Type B pancreatic cell (in vitro differentiated cells): ENCODE results near the gene FOXO3B. TPM values are rescaled to one million over a fixed set of nuclear protein-coding genes. Genes with fewer than 3 reads are reported as not detected.
"Not testable (repeated sequence)": the region's sequence is repeated elsewhere in the genome, so short reads cannot be mapped to it uniquely, and the experiment has no call there.

Experiments used
- DNase-seq: peaks from one replicate; pipeline ENCODE4 v3.0.0; 2021; ENCODE audit warnings: mixed read lengths; ENCODE audit not compliant: unreplicated experiment; ENCODE audit errors: extremely low spot score
- H3K27ac Mint-ChIP-seq: 2 replicates; pipeline ENCODE4 v1.8.0; 2021; ENCODE audit warnings: mild to moderate bottlenecking, mixed read lengths
- H3K27me3 Mint-ChIP-seq: 2 replicates; pipeline ENCODE4 v1.8.0; 2021; ENCODE audit warnings: mixed read lengths
- H3K36me3 Mint-ChIP-seq: 2 replicates; pipeline ENCODE4 v1.8.0; 2021; ENCODE audit warnings: mixed read lengths
- H3K4me1 Mint-ChIP-seq: one replicate; pipeline ENCODE4 v1.8.0; 2021; ENCODE audit warnings: mixed read lengths; ENCODE audit not compliant: unreplicated experiment
- H3K4me3 Mint-ChIP-seq: 2 replicates; pipeline ENCODE4 v1.8.0; 2021; ENCODE audit warnings: mild to moderate bottlenecking, mixed read lengths
- H3K9me3 Mint-ChIP-seq: 2 replicates; pipeline ENCODE4 v1.8.0; 2021; ENCODE audit warnings: mixed read lengths
- CTCF ChIP-seq: fragments of 200-600 bp; sonication (generic); conservative IDR thresholded peaks from 2 replicates; pipeline ENCODE4 v1.5.0; 2021; ENCODE audit warnings: antibody characterized with exemption, mild to moderate bottlenecking
- long read RNA-seq: library from polyadenylated mRNA; unstranded; transcript quantifications from one replicate; pipeline ENCODE4 v2.0.0, GENCODE V29; 2020
- total RNA-seq: library from RNA; stranded (reverse); gene quantifications from 2 replicates; pipeline ENCODE4 v1.2.1, GENCODE V29; 2021; ENCODE audit warnings: low replicate concordance

The FOXO3B gene
- 5.6 and 15.1 TPM in 2 replicates for total RNA-seq
- long read RNA-seq, partial matches to known transcripts, result 0 of 2 reads
- long read RNA-seq, other reads (novel, unspliced or antisense), result 0 of 2 reads

GRCh38 chr17:18681767-18682571 lies at the start of gene FOXO3B:
Gene FOXO3B, minus strand, starts transcription at chr17:18682314. Its CDS starts 663 bp downstream, at chr17:18681651.
- H3K27me3 Mint-ChIP-seq, result not testable (repeated sequence)
- DNase-seq, result peak; percentile 82

GRCh38 chr17:18723509-18723908 lies 41.4 kb upstream of the FOXO3B start:
- H3K27ac Mint-ChIP-seq, H3K4me3 Mint-ChIP-seq, H3K36me3 Mint-ChIP-seq, H3K27me3 Mint-ChIP-seq, H3K9me3 Mint-ChIP-seq, DNase-seq: not testable (repeated sequence)
- H3K4me1 Mint-ChIP-seq, result peaks cover 10% of the 10 kb centered on the region

More at GRCh38 chr17:18681767-18682571, at the start of gene FOXO3B:
- Mint-ChIP-seq H3K36me3 (peaks cover 17% of the 10 kb centered on the region), H3K4me3 (peak within 1 kb of the TSS; percentile 89), H3K27ac (peak within 1 kb of the TSS; percentile 62)
- not testable (repeated sequence) for H3K4me1 Mint-ChIP-seq, H3K9me3 Mint-ChIP-seq

GRCh38 chr17:18722612-18723011 lies 40.5 kb upstream of the FOXO3B start:
- DNase-seq, H3K27ac Mint-ChIP-seq: not testable (repeated sequence)
- peaks cover 10% of the 10 kb centered on the region for H3K4me1 Mint-ChIP-seq

GRCh38 chr17:18721775-18722547 lies 39.8 kb upstream of the FOXO3B start:
- not testable (repeated sequence) for H3K9me3 Mint-ChIP-seq, H3K36me3 Mint-ChIP-seq, H3K27me3 Mint-ChIP-seq, DNase-seq, H3K27ac Mint-ChIP-seq, H3K4me3 Mint-ChIP-seq
- H3K4me1 Mint-ChIP-seq, result peaks cover 10% of the 10 kb centered on the region

More at GRCh38 chr17:18722612-18723011, 40.5 kb upstream of the FOXO3B start:
- not testable (repeated sequence) for H3K4me3 Mint-ChIP-seq, H3K36me3 Mint-ChIP-seq, H3K27me3 Mint-ChIP-seq, H3K9me3 Mint-ChIP-seq

GRCh38 chr17:18719428-18720110 lies 37.5 kb upstream of the FOXO3B start:
- not testable (repeated sequence) for DNase-seq, H3K9me3 Mint-ChIP-seq, H3K27me3 Mint-ChIP-seq, H3K36me3 Mint-ChIP-seq
- peaks cover 10% of the 10 kb centered on the region for H3K4me1 Mint-ChIP-seq
- H3K4me3 Mint-ChIP-seq, result peak overlapping the region; percentile 59
- peak overlapping the region; percentile 96 for H3K27ac Mint-ChIP-seq

- DNase-seq, H3K27me3 Mint-ChIP-seq, H3K9me3 Mint-ChIP-seq, H3K36me3 Mint-ChIP-seq: not testable (repeated sequence)
- Mint-ChIP-seq H3K27ac (peak overlapping the region; percentile 96), H3K4me1 (peaks cover 10% of the 10 kb centered on the region), H3K4me3 (peak overlapping the region; percentile 59)
Observed at GRCh38 chr17:18718643-18719427, 36.7 kb upstream of the FOXO3B start.

- H3K27me3 Mint-ChIP-seq, H3K4me3 Mint-ChIP-seq, DNase-seq, H3K4me1 Mint-ChIP-seq, H3K36me3 Mint-ChIP-seq, H3K9me3 Mint-ChIP-seq, H3K27ac Mint-ChIP-seq: not testable (repeated sequence)
- peak; percentile 77 for TF ChIP-seq CTCF
Observed at GRCh38 chr17:18712354-18712999, 30.4 kb upstream of the FOXO3B start.

GRCh38 chr17:18708215-18708614 lies 26.1 kb upstream of the FOXO3B start:
- not testable (repeated sequence) for H3K36me3 Mint-ChIP-seq, H3K27me3 Mint-ChIP-seq, H3K27ac Mint-ChIP-seq, DNase-seq, H3K9me3 Mint-ChIP-seq, H3K4me3 Mint-ChIP-seq, H3K4me1 Mint-ChIP-seq

- not testable (repeated sequence) for DNase-seq, H3K27ac Mint-ChIP-seq, H3K4me3 Mint-ChIP-seq, H3K4me1 Mint-ChIP-seq, H3K9me3 Mint-ChIP-seq, H3K27me3 Mint-ChIP-seq
- H3K36me3 Mint-ChIP-seq, result peaks cover 12% of the 10 kb centered on the region
Observed at GRCh38 chr17:18705955-18706354, 23.8 kb upstream of the FOXO3B start.

- not testable (repeated sequence) for H3K27me3 Mint-ChIP-seq, H3K9me3 Mint-ChIP-seq, H3K4me1 Mint-ChIP-seq, DNase-seq, H3K36me3 Mint-ChIP-seq
- peak overlapping the region; percentile 79 for H3K27ac Mint-ChIP-seq
- H3K4me3 Mint-ChIP-seq, result peak overlapping the region; percentile 93
Observed at GRCh38 chr17:18698473-18699103, 16.5 kb upstream of the FOXO3B start.

- not testable (repeated sequence) for H3K4me3 Mint-ChIP-seq, H3K27me3 Mint-ChIP-seq, DNase-seq, H3K27ac Mint-ChIP-seq, H3K9me3 Mint-ChIP-seq, H3K36me3 Mint-ChIP-seq, H3K4me1 Mint-ChIP-seq
Observed at GRCh38 chr17:18695143-18695542, 13.0 kb upstream of the FOXO3B start.
